ENCODE measurements around the gene APCDD1L.
"Not testable (repeated sequence)": the region's sequence is repeated elsewhere in the genome, so short reads cannot be mapped to it uniquely, and the experiment has no call there.

Gene APCDD1L

DNA sequence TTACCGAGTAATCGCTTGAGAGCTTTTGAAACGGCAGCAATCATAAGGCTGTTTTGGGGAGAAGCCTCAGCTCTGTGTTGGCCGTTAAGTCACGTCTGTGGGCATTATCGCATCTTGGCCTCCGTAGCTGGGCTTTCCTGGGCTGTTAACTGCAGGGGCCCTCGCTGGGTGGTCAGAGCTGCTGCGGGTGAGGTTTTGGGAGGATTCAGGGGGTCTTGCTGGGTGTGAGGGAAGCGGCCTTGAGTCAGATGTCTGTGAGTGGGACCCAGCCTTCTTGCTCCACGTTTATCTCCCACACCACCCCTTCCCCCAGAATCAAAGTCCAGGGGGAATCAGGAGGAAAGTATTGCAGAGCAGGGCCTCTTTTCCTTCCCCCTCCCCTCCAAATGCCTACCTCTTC lies 3.2 kb upstream of the APCDD1L start:
- in situ Hi-C loops (cut with MboI; ENCODE audit: low sequenced_read_pairs): no loop called here

DNA sequence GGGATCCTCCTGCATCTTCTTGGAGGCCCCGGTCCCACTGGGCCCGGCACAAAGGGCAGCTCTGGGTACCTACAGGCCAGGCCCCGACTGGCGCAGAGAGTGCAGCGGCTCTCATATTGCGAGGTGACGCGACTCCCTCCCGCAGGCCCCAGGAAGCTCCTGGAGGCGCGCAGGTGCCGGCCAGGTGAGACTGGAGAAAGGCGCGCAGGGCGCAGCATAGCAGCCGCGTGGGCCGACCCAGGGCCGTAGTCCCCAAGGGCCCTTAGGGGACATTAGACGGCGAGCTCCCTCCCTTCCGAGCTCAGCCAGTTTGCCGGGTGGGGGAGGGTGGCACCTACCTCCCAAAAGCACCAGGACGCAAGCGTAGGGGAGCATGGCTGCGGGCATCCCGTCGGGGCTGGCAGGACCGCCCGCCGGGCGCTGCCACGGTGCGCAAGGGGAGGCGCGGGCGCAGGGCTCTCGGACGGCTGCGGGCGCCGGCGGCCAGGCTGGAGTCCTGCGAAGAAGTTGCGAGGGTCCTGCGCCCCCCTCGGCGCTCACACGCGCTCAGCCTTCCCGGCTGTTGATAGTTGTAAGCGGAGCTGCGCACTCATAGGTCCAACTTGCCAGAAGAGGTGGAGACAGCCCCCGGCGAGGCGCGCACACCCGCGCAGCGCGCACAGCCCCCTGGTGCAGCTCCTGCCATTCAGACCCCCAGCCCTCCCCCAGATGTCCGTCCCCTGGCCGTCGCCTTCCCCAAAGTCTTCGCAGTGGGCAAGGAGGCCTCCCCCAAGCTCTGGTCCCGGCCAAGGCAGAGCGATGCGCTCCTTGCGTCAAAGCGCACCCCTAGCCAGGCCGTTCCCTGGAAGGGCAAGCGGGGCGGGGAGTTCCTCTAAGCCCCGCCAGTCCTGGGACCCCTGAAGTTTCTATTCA lies 622 bp downstream of the APCDD1L start:
- in situ Hi-C loops (cut with MboI; ENCODE audit: low sequenced_read_pairs): no loop called here

DNA sequence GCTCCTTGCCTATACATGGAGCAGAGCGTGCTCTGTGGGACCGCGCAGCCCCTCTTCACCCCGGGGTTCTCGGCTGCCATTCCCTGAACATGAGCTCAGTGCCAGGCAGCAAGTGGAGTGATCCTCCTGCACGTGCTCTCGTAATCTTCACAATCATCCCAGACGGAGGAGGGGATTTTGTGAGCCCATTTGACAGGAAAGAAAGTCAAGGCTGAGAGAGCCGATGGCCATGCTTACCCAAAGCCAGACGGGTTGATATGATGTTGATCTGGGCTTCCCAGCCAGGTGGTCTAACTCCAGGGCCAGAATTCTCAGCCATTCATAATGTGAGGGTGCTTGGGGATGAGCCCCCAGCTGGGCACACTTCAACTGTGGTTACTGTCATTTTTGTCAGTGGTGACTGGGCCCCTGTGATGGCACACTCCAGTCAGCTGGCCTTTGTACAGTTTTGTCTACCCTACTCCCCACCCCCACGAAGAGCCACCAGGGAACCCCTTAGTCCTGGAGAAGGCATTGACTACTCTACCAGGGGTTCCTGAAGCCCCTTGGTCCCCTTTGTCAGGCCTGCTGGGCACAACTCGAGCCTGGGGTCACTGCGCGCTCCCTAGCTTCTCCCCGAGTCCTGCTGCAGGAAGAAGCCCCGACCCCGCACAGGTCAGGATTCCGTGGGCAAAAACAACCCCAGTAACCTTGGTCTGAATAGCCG lies 1.5 kb downstream of the APCDD1L start:
- in situ Hi-C loops (cut with MboI; ENCODE audit: low sequenced_read_pairs): no loop called here

- in situ Hi-C loops (cut with MboI; ENCODE audit: low sequenced_read_pairs): no loop called here
Measured at GRCh38 chr20:58512808-58513552, 2.2 kb downstream of the APCDD1L start.

DNA sequence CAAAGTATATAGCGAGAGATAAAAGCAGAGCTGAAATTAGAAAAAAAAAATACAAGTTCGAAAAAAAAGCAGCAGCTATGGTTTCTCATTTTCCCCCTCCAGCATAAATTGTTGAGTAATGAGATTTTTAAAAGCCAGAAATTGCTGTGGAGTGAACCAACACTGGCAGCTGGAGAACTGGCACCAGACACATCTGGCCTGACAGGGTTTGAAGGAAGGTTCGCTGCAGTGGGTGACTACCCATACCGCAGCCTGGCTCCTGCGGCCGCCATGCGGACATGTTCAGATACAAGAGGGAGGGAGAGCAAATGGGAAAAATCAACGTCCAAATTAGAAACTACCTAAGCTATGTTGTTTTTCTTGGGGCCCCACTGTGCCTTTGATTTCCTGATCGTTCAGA lies 3.3 kb downstream of the APCDD1L start:
- in situ Hi-C loops (cut with MboI; ENCODE audit: low sequenced_read_pairs): no loop called here

DNA sequence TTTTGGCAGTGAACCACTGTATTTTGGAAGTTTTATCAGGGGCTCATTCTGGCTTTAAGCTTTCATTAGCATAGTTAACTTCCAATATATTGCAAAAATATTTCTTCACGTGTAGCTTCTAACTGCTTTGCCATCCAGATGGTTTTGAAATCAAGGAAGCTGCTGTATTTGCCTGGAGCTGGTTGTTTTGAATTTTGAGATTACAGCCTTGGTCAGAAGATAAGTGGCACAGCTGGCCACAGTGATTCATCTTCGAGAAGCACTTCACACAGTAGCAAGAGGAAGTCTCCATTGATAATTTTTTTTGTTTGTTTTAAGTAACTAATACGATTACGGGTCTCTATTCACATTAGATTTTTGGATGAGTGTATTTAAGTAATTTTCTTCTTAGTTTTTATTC lies 3.8 kb downstream of the APCDD1L start:
- in situ Hi-C loops (cut with MboI; ENCODE audit: low sequenced_read_pairs): no loop called here

- in situ Hi-C loops (cut with MboI; ENCODE audit: low sequenced_read_pairs): no loop called here
Measured at GRCh38 chr20:58510921-58511320, 4.3 kb downstream of the APCDD1L start.

DNA sequence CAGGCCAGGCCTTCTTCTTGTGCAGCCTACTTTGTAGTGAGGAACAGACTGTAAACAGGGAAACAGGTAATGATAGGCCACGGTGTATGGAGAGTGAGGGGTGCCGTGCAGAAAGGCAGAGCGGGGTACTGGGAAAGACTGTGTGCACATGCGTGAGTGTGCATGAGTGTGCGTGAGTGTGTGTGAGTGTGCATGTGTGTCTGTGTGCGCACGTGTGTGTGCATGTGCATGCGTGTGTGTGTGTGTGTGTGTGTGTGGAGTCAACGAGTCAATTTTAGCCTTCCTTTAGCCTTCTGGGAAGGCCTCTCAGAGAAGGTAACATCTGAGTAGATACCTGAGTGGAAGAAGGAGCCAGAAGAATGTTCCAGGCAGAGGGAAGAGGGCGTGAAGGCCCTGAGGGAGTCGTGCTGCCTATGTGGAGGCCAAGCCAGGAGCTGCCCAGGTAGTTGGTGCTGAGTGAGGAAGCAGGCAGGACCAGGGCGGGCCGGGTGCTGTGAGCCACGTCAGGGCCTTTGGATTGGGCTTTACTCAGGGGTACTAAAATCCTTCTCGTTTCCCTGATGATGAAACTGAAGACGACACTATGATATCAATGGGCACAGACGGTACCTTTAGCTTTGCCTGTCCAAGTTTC lies 6.3 kb downstream of the APCDD1L start:
- in situ Hi-C loops (cut with MboI; ENCODE audit: low sequenced_read_pairs): no loop called here

DNA sequence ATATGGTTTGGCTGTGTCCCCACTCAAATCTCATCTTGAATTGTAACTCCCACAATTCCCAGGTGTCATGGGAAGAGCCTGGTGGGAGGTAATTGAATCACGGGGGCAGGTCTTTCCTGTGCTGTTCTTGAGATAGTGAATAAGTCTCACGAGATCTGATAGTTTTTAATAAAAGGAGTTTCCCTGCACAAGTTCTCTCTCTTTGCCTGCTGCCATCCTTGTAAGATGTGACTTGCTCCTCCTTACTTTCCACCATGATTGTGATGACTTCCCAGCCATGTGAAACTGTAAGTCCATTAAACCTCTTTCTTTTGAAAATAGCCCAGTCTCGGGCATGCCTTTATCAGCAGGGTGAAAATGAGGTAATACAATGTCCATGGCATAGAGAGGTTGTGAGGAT lies 8.2 kb downstream of the APCDD1L start:
- in situ Hi-C loops (cut with MboI; ENCODE audit: low sequenced_read_pairs): not testable (repeated sequence)

GRCh38 chr20:58504566-58504965 lies 10.6 kb downstream of the APCDD1L start:
- in situ Hi-C loops (cut with MboI; ENCODE audit: low sequenced_read_pairs): no loop called here

DNA sequence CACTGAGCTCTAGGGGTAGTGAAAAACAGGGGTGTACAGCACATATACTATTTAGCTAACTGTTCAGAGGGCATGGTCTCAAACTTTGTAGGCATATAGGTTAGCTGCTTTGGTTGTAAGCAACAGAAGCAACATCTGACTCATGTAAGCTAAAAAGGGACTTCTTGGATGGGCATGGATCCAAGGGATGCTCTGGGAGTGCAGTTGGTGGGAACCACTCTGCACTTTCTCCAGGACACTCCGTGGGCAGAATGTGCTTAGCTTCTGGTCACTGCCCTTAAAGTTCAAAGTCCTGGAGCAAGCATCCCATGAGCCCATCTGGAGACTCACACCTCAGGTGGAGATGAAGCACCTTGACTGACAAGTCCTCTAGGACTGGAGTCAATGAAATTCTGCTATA lies 11.5 kb downstream of the APCDD1L start:
- in situ Hi-C loops (cut with MboI; ENCODE audit: low sequenced_read_pairs): no loop called here

- in situ Hi-C loops (cut with MboI; ENCODE audit: low sequenced_read_pairs): no loop called here
Measured at GRCh38 chr20:58500256-58500655, 14.9 kb downstream of the APCDD1L start.

DNA sequence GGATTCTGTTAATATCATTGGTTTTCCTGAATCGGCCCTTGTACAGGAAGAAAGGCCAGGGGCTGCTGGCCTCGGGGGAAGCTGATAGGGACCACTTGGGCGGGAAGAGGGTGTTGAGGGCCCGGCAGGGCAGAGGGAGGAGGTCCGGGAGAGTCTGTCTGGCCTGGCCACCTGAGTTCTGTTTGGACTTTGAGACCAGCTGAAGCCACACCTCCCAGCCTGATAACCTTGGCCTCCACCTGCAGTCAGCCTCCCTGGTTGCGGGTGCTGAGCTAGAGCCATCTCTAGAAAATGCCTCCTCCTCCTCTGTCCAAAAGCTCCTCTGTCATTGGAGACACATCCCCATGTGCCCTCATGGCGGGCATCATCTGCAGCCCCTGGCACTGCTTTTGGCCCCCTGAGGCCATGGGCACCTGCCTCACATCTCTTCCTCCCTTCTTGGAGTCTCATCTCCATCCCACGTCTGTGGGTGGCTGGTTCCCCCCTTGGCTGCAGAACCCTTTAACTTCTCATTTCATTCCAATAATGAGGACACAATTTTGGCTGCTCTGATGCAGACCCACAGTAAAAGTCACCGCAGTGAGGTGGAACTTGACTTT lies 16.6 kb downstream of the APCDD1L start:
- in situ Hi-C loops (cut with MboI; ENCODE audit: low sequenced_read_pairs): no loop called here

DNA sequence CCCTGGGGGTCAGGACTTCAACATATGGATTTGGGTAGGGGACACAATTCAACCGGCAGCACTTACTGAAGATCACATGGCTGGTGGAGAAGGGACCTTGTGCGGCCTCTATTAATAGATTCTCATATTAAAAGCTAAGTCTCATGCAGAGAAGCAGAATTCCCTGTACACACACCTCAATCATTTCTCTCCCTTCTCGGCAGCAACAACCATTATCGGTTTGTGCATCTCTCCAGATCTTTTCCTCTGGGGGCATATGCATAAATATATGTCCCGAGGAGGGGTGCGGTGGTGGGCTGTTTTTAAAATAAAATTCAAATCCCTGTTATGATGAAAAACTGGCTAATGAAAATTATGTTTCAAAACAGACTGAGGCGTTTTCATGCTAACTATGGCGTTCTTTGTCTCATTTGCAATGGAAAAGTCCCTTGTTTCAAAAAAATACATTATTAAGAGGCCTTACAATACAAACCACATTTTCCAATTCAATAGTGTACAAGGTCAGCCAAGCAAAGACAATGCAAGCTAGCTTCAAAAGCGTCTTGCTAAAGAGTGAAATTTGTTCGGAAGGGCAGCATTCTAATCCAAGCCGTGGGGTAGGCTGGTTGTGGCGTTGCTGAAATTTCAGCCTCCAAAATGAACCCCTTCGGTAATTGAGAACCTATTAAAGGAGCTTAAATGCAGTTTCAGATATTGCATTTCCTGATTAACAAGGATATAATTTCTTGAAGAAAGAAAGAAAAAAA lies 17.3 kb downstream of the APCDD1L start:
- in situ Hi-C loops (cut with MboI; ENCODE audit: low sequenced_read_pairs): no loop called here

- in situ Hi-C loops (cut with MboI; ENCODE audit: low sequenced_read_pairs): no loop called here
Measured at GRCh38 chr20:58497076-58497641, 18.0 kb downstream of the APCDD1L start.

GRCh38 chr20:58496429-58496769 lies 18.8 kb downstream of the APCDD1L start:
- in situ Hi-C loops (cut with MboI; ENCODE audit: low sequenced_read_pairs): no loop called here

- in situ Hi-C loops (cut with MboI; ENCODE audit: low sequenced_read_pairs): no loop called here
Measured at GRCh38 chr20:58495623-58496428, 19.4 kb downstream of the APCDD1L start.

GRCh38 chr20:58494923-58495622 lies 20.1 kb downstream of the APCDD1L start:
- in situ Hi-C loops (cut with MboI; ENCODE audit: low sequenced_read_pairs): no loop called here
